Hepatocyte (in vitro differentiated cells): ENCODE data around the gene CLEC16A.

Source experiments
- CTCF ChIP-seq: fragments of 200-600 bp; sonication (generic); IDR thresholded peaks from 2 replicates; pipeline ENCODE4 v1.5.1; 2016; ENCODE audit warnings: antibody characterized with exemption, mild to moderate bottlenecking; ENCODE audit not compliant: poor library complexity
- EZH2 ChIP-seq: fragments of 200-600 bp; sonication (generic); IDR thresholded peaks from 2 replicates; pipeline ENCODE4 v1.6.1; 2016; ENCODE audit warnings: antibody characterized with exemption, mild to moderate bottlenecking, borderline replicate concordance
- EZH2phosphoT487 ChIP-seq: fragments of 200-600 bp; sonication (generic); IDR thresholded peaks from one replicate; pipeline ENCODE4 v1.6.1; 2018; ENCODE audit warnings: antibody characterized with exemption, mild to moderate bottlenecking, low read depth, moderate library complexity; ENCODE audit not compliant: unreplicated experiment, severe bottlenecking

GRCh38 chr16:10983159-10983558, 38.8 kb downstream of the CLEC16A start:
- TF ChIP-seq CTCF: no peak
- no peak for TF ChIP-seq EZH2
- TF ChIP-seq EZH2phosphoT487: no peak
